SK-N-MC (cell line): ENCODE measurements around the gene GLT6D1.

ENCODE experiments used
- DNase-seq: peaks from one replicate; pipeline ENCODE4 v3.0.0-alpha.2; 2011; ENCODE audit warnings: low read depth, low spot score
- H3K27ac ChIP-seq: fragments of 200-600 bp; sonication (generic); 2 replicates; pipeline ENCODE4 v1.5.1; 2016; ENCODE audit warnings: mixed run types
- H3K36me3 ChIP-seq: fragments of 200-600 bp; sonication (generic); 2 replicates; pipeline ENCODE4 v1.6.1; 2017; ENCODE audit warnings: antibody characterized with exemption, low read length, mixed read lengths; ENCODE audit not compliant: insufficient read depth
- H3K4me3 ChIP-seq: fragments of 200-600 bp; sonication (generic); 2 replicates; pipeline ENCODE4 v1.5.1; 2016
- H3K9ac ChIP-seq: fragments of 200-600 bp; sonication (generic); 2 replicates; pipeline ENCODE4 v1.8.0; 2017; ENCODE audit warnings: mixed run types, mixed read lengths; ENCODE audit not compliant: insufficient read length
- H3K9me3 ChIP-seq: fragments of 200-600 bp; sonication (generic); 2 replicates; pipeline ENCODE4 v1.6.1; 2017; ENCODE audit warnings: low read depth, mild to moderate bottlenecking, antibody characterized with exemption, low read length, moderate library complexity, mixed read lengths
- EZH2 ChIP-seq: fragments of 200-600 bp; sonication (generic); IDR thresholded peaks from one replicate; pipeline ENCODE4 v1.6.1; 2017; ENCODE audit warnings: antibody characterized with exemption
- FOXP2 ChIP-seq: optimal IDR thresholded peaks from 2 replicates; pipeline ENCODE3; 2011; ENCODE audit warnings: mild to moderate bottlenecking, moderate library complexity; ENCODE audit not compliant: insufficient read depth; ENCODE audit errors: extremely low read length, control extremely low read depth
- POLR2AphosphoS5 ChIP-seq: IDR thresholded peaks from 2 replicates; pipeline ENCODE4 v1.6.1; 2012; ENCODE audit warnings: mild to moderate bottlenecking, low read depth, low read length, borderline replicate concordance

The GLT6D1 gene

DNA sequence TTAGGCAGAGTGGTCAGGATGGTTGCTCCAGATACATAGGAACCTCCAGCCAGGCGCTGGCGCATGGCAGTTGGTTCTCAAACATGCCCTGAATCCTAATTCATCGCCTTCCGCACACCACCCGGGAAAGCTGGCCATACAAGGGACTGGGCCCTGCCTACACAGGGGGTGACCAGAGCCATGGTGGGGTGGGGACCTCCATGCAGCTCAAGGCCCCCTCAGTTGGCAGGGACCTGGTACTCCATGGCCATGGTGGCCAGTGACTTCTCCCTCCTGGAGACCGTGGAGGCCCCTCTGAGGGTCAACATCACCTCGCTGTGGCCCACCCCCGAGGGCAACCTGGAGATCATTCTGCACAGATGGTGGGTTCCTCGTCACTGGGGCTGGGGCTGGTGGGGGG is 51.0 kb downstream of the GLT6D1 start:
- no peak for DNase-seq
- H3K9me3 ChIP-seq, result no peaks in the 10 kb centered on the region
- no peak overlapping the region for H3K27ac ChIP-seq
- no peak overlapping the region for H3K9ac ChIP-seq
- no peaks in the 10 kb centered on the region for H3K36me3 ChIP-seq
- TF ChIP-seq EZH2 (no peak), FOXP2 (no peak), POLR2AphosphoS5 (no peak)
- no peak overlapping the region for H3K4me3 ChIP-seq

DNA sequence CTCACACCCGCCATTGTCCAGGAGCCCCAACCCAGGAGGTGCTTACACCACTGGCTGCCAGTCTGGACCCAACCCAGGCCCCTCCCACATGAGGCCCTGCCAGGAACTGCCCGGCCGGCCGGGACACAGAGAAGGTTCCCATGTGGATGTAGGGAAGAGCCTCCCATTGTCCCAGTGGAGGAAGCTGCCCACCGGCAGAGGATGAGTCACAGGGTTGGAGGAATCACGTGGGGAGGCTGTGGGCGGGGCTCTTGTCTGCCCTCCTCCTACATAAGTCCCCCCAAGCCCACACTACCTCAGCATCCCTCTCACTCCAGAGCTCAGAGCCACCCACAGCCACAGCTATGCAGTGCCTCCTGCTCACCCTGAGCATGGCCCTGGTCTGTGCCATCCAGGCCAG is 51.7 kb downstream of the GLT6D1 start:
- DNase-seq, result no peak
- H3K36me3 ChIP-seq, result no peaks in the 10 kb centered on the region

DNA sequence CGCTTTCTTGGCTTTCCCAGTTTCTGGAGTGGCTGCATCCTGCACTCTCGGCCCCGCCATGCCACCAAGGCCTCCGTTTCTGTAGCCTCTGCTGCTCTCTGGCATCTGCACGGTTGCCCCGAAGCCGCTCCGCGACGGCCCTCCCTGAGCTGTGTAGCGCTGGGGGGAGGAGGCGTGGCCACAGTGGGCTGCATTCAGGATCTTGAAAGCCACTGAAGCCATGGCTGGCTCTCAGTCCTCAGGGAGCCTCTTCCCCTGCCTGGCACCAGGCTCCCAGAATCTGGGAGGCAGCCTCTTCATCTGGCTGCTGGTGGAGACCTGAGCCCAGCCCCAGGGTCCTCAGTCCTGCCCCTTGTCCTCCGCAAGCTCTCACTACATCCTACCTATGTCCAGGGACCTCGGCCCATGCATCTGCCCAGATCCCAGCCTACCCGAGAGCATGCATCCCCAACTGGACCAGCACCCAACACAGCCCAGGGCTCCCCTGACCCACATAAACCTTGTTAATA is 52.7 kb downstream of the GLT6D1 start:
- Histone ChIP-seq H3K36me3 (no peaks in the 10 kb centered on the region), H3K4me3 (no peak overlapping the region), H3K9ac (no peak overlapping the region), H3K9me3 (no peaks in the 10 kb centered on the region), H3K27ac (no peak overlapping the region)
- TF ChIP-seq FOXP2 (no peak), EZH2 (no peak), POLR2AphosphoS5 (no peak)
- no peak for DNase-seq

More for the DNA sequence above, 51.7 kb downstream of the GLT6D1 start:
- TF ChIP-seq FOXP2 (no peak), EZH2 (no peak)
- H3K9ac ChIP-seq, result no peak overlapping the region
- H3K4me3 ChIP-seq, result no peak overlapping the region
- no peaks in the 10 kb centered on the region for H3K9me3 ChIP-seq
- H3K27ac ChIP-seq, result no peak overlapping the region

DNA sequence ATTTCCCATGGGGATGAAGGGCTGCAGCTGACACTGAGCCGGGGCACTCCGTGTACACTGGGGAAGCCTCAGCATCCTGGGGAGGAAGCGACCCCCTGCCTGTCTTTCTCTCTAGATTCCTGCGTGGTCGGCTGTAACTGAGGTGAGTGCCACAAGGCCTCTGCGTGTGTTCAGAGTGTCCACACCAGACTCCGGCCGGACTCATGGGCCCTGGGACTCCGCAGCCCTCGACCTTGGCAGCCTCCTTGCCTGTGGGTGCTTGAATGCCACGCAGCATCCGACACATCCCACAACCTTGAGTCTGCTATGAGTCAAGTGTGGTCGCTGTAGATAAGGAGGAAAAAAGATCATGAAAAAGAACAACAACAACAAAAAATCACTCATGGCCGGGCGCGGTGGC is 54.4 kb downstream of the GLT6D1 start:
- DNase-seq, result no peak
- TF ChIP-seq FOXP2 (no peak), EZH2 (no peak), POLR2AphosphoS5 (no peak)
- Histone ChIP-seq H3K4me3 (no peak overlapping the region), H3K36me3 (no peaks in the 10 kb centered on the region), H3K9ac (no peak overlapping the region), H3K27ac (no peak overlapping the region), H3K9me3 (no peaks in the 10 kb centered on the region)

DNA sequence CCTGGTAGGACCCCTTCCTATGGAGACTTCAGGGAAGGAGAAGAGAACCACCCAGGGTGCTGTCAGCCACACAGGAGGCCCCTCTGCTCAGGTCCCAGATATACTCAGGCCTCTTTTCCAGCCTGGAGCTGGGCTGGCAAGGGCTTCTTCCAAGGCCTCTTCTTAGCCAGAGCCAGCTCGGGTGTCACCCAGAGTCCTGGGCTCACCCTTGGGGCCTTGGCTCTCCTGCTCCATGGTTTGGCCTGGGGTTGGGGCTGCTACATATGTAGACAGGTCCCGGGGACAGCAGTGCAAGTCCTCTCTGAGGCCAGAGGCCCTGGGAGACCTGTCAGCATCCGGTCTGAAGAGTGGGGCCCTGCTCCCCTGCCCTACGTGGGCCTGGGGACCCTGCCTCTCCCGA is 55.0 kb downstream of the GLT6D1 start:
- Histone ChIP-seq H3K27ac (no peak overlapping the region), H3K9ac (no peak overlapping the region), H3K4me3 (no peak overlapping the region), H3K9me3 (no peaks in the 10 kb centered on the region), H3K36me3 (no peaks in the 10 kb centered on the region)
- DNase-seq, result no peak
- no peak for TF ChIP-seq FOXP2

DNA sequence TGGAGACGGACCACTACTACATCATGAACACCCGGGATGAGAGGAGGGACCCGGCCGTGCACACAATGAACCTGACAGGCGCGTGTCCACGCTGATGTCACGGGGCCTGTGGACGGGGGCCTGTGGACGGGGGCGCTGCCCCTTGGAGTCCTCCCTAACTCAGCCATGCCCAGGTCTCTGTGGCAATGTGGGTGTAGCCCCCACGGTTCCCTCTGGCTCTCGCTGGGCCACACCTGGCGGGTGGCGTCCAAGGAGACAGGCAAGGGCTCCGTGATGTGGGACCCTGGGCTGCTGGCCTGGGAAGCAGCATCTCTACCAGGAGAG is 55.7 kb downstream of the GLT6D1 start:
- TF ChIP-seq EZH2 (no peak), POLR2AphosphoS5 (no peak), FOXP2 (no peak)
- Histone ChIP-seq H3K4me3 (no peak overlapping the region), H3K9ac (no peak overlapping the region), H3K9me3 (no peaks in the 10 kb centered on the region), H3K36me3 (no peaks in the 10 kb centered on the region), H3K27ac (no peak overlapping the region)
- DNase-seq, result no peak

DNA sequence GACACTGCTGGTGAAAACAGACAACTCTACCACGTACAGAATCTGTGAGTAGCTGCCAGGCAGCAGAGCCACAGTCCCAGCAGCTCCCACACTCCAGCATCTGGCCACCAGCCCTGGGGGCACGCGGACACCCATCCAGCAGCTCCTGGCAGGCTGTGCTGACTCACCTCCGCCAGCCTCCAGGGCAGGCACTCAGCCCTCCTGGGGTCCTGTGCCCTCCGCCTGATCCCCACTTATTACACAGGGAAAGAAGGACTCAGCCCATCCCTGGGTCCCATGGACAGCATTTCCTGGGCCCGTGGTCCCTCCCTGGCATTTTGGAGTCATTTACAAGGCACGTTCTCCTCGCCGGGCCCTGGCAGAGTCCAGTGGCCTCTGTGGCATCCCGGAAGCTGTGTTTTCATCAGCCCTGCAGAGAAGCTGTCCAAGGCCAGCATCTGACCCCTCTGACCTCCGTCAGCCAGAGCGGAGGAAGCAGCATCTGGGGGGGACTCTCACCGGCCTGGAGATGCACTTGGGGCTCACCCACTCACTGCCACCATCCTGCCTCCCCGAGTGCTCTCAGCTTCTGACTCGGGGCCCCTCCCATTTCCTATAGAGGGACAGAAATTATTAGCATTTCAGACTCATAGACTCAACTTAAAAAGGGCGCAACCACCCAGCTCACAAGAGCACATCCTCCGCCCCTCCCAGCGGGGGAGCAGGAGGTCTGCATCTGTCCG is 56.2 kb downstream of the GLT6D1 start:
- H3K9me3 ChIP-seq, result no peaks in the 10 kb centered on the region
- H3K9ac ChIP-seq, result no peak overlapping the region
- no peak for DNase-seq
- no peak overlapping the region for H3K4me3 ChIP-seq
- no peak overlapping the region for H3K27ac ChIP-seq
- no peak for TF ChIP-seq POLR2AphosphoS5
- no peak for TF ChIP-seq FOXP2
- TF ChIP-seq EZH2, result no peak
- no peaks in the 10 kb centered on the region for H3K36me3 ChIP-seq

DNA sequence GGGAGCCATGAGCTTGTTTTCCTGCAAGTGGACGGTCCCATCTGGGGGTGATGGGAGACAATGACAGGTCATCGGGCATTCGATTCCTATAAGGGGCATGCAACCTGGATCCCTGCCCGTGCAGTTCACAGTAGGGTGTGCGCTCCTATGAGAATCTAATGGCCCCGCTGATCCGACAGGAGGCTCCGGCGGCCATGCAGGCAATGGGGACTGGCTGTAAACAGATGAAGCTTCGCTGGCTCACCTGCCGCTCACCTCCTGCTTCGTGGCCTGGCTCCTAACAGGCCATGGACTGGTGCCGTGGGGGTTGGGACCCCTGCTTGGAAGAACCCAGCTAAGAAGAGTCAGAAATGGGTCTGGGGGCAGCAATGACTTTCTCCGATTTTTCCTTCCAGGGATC is 56.8 kb downstream of the GLT6D1 start:
- DNase-seq, result no peak
- Histone ChIP-seq H3K27ac (no peak overlapping the region), H3K9me3 (no peaks in the 10 kb centered on the region), H3K36me3 (no peaks in the 10 kb centered on the region), H3K4me3 (no peak overlapping the region), H3K9ac (no peak overlapping the region)
- TF ChIP-seq POLR2AphosphoS5 (no peak), FOXP2 (no peak), EZH2 (no peak)
